ENCODE measurements around the gene MFAP5.
"Not testable (repeated sequence)": the region's sequence is repeated elsewhere in the genome, so short reads cannot be mapped to it uniquely, and the experiment has no call there.

The MFAP5 gene

GRCh38 chr12:8624750-8625149 lies 37.9 kb downstream of the MFAP5 start:
- not testable (repeated sequence) for DNase-seq

DNA sequence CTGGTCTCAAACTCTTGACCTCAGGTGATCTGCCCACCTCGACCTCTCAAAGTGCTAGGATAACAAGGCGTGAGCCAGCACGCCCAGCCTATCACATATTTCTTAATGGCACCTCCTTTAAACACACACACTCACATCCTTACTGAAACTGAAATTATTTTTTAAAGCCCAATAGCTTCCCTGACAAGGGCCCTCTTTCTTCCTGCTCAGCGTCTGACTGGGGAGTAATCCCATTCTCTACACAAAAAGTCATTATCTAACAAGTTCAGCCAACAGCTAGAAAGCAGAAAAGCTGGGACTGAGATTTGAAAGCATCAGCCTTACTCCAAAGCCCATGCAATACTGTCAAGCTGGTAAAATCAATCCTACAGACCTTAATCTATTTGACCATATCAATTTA lies 40.0 kb downstream of the MFAP5 start:
- no peak for DNase-seq

GRCh38 chr12:8615206-8615605 lies 47.4 kb downstream of the MFAP5 start:
- DNase-seq: no peak

- DNase-seq: not testable (repeated sequence)
Observed at GRCh38 chr12:8613881-8614280, 48.7 kb downstream of the MFAP5 start.

DNA sequence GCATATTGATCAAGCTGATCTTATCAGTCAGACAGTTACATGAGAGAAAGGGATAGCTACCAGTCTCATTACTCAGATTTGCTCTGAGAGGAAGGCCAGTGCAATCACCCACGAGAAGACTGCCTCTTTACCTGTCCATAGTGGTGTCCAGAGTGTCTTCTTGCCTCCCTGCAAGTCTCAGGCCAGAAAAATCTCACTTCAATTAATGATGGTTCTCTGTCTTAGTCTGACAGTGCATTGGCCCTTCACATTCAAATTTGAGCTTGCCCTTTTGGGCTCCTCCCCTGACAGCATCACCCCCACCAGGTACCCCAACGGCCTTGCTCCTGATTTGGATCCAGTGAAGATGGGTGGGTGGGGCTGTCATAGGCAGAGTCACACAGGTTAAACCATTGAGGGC lies 50.0 kb downstream of the MFAP5 start, which contains the start of gene AICDA:
Gene AICDA (minus strand): TSS at position 231 of the 400 bp plus-strand sequence. CDS start 92 bp downstream, at position 139.
- no peak for DNase-seq

DNA sequence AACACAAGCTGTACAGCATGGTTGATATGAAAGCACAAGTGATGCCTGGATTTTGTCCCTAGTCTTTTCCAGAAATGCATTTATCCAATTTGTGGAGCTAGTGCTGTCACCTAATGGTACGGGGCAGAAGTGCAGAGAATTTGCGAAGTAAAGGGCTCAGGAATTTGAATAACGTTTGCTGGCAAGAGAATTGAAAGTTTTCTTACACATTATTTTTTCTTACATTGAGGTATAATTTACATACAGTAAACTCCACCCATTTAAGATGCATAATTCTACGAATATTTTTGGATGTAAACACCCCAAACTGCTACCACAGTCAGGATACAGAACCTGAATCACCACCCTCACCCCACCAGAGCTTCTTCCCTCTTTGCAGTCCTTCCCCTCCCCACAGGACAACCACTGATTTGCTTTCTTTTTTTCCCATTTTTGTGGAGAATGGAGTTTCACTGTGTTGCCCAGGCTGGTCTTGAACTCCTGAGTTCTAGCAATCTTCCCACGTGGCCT lies 53.5 kb downstream of the MFAP5 start:
- no peak for DNase-seq

GRCh38 chr12:8606890-8607289 lies 55.7 kb downstream of the MFAP5 start:
- no peak for DNase-seq

DNA sequence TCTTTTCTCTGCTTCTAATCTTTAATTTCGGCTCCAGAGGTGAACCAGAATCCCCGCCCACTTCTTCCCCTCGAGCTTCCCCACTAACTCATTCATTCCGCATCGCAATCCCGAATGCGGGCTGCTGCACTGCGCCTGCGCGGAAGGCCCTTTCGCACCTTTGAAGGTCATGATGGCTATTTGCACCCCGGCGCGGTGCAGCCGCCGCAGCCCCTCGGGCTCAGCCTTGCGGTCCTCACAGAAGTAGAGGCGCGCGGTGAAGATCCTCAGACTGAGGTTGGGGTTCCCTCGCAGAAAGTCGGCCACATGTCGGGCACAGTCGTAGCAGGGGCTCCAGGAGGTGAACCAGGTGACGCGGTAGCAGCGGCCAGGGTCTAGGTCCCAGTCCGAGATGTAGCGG lies 57.6 kb downstream of the MFAP5 start:
- DNase-seq: no peak

DNA sequence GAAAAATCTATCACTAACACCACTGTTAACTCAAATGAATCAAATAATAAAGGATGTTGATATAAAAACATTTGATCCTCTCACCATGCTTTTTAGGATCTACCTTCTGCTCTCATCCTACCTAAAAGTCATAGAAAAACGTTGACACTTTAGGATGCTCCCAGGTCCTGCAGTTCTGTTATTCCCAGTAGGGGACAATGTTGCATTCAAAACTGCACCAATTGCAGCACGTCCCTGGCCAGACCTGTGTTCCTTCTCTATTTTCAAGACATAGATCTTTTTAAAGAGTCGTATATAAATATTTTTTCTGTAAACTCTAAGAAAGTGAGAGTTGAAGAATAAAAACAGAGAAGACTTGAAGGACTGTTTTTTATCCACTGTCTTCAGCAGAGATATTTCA lies 58.8 kb downstream of the MFAP5 start:
- no peak for DNase-seq

DNA sequence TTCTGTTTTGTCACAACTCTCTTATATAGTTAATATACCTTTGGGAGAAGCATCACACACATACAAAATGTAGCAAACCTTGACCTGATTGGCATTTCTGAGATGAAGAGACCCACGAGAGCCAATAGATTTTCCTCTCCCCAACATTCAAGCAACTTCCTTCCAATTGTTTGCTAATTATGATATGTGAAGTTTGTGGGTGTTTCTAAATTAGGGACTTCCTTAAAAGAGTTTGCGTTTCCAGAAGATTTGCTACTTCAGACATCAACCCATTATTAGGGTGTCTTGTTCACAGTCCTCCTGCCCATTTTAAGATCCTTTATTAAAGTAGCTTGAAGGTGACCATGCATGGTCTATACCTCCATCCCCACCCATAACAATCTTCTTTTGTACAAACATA lies 59.3 kb downstream of the MFAP5 start:
- no peak for DNase-seq

GRCh38 chr12:8596561-8596960 lies 66.1 kb downstream of the MFAP5 start:
- DNase-seq: no peak
